Neutrophil (primary cell): ENCODE results near the gene OR2V2.

Experiments
- H3K27ac ChIP-seq: fragments of 200-600 bp; sonication (generic); 2 replicates; pipeline ENCODE4 v1.5.1; 2016; ENCODE audit warnings: mild to moderate bottlenecking, moderate library complexity
- H3K27me3 ChIP-seq: fragments of 200-600 bp; sonication (generic); 2 replicates; pipeline ENCODE4 v1.6.0; 2016; ENCODE audit warnings: mild to moderate bottlenecking
- H3K36me3 ChIP-seq: fragments of 200-600 bp; sonication (generic); 2 replicates; pipeline ENCODE4 v1.5.1; 2017
- H3K4me1 ChIP-seq, 2 experiments: fragments of 200-600 bp in 1 of 2; sonication (generic) in 1 of 2; 1 replicate in 1 of 2; 2 replicates in 1 of 2; pipeline versions ENCODE4 v1.5.1 to v1.6.1; 2013 to 2016; ENCODE audit warnings: low read depth in 1 of 2, low read length in 1 of 2, mild to moderate bottlenecking in 1 of 2, moderate library complexity in 1 of 2; ENCODE audit not compliant: control insufficient read depth in 1 of 2, insufficient read depth in 1 of 2
- H3K4me3 ChIP-seq, 2 experiments: fragments of 200-600 bp in 1 of 2; sonication (generic) in 1 of 2; 1 replicate in 1 of 2; 2 replicates in 1 of 2; pipeline ENCODE4 v1.5.1; 2013 to 2016; ENCODE audit warnings: low read depth in 1 of 2, low read length in 1 of 2, mild to moderate bottlenecking in 1 of 2, moderate library complexity in 1 of 2
- H3K9me3 ChIP-seq: fragments of 200-600 bp; sonication (generic); 2 replicates; pipeline ENCODE4 v1.5.1; 2016
- CTCF ChIP-seq: fragments of 200-600 bp; sonication (generic); IDR thresholded peaks from 2 replicates; pipeline ENCODE4 v1.5.1; 2016; ENCODE audit warnings: antibody characterized with exemption

Gene OR2V2

GRCh38 chr5:181204826-181205760 lies 57.7 kb downstream of the OR2V2 start, which contains the start of gene TRIM7:
TSS of gene TRIM7 (minus strand) at chr5:181205196. CDS start at chr5:181205110, 86 bp downstream.
- H3K27ac ChIP-seq, result no peak within 1 kb of the TSS
- H3K9me3 ChIP-seq, result no peaks in the 10 kb centered on the region
- H3K36me3 ChIP-seq, result no peaks in the 10 kb centered on the region
- peaks cover 98% of the 10 kb centered on the region for H3K27me3 ChIP-seq
- H3K4me3 ChIP-seq, result peak within 1 kb of the TSS; percentile 24 to 60
- H3K4me1 ChIP-seq, result peaks cover 51% of the 10 kb centered on the region in 2 experiments
- no peak for TF ChIP-seq CTCF

- TF ChIP-seq CTCF, result no peak
- Histone ChIP-seq H3K36me3 (no peaks in the 10 kb centered on the region), H3K4me3 (peak overlapping the region; percentile 35 to 60), H3K27ac (no peak overlapping the region), H3K4me1 (peaks cover 51% of the 10 kb centered on the region in 2 experiments), H3K9me3 (no peaks in the 10 kb centered on the region), H3K27me3 (peaks cover 98% of the 10 kb centered on the region)
These were observed 58.6 kb downstream of the OR2V2 start for GRCh38 chr5:181205761-181206649.

GRCh38 chr5:181207214-181207959 lies 60.0 kb downstream of the OR2V2 start:
- H3K27me3 ChIP-seq, result peaks cover 89% of the 10 kb centered on the region
- H3K27ac ChIP-seq, result no peak overlapping the region
- no peaks in the 10 kb centered on the region for H3K9me3 ChIP-seq
- TF ChIP-seq CTCF, result no peak
- peak overlapping the region; percentile 35 to 60 for H3K4me3 ChIP-seq
- peaks cover 51% of the 10 kb centered on the region in 2 experiments for H3K4me1 ChIP-seq
- no peaks in the 10 kb centered on the region for H3K36me3 ChIP-seq

GRCh38 chr5:181207960-181208253 lies 60.5 kb downstream of the OR2V2 start:
- no peaks in the 10 kb centered on the region for H3K9me3 ChIP-seq
- no peak for TF ChIP-seq CTCF
- H3K4me1 ChIP-seq, result peaks cover 51% of the 10 kb centered on the region in 2 experiments
- no peak overlapping the region for H3K4me3 ChIP-seq
- H3K27me3 ChIP-seq, result peaks cover 89% of the 10 kb centered on the region
- H3K36me3 ChIP-seq, result no peaks in the 10 kb centered on the region
- no peak overlapping the region for H3K27ac ChIP-seq
